H1 (cell line): ENCODE data around the gene ADCY1. TPM values are rescaled to one million over a fixed set of nuclear protein-coding genes. Genes with fewer than 3 reads are reported as not detected.

Experiments used
- CTCF ChIA-PET: fragments of 300-600 bp; sonication (Branson Sonifier 250); formaldehyde crosslinking; loops from one replicate; lab custom pipeline; 2021; ENCODE audit not compliant: partially characterized antibody; lab: Charles Lee
- POLR2A ChIA-PET: fragments of 300-600 bp; sonication (Branson Sonifier 250); formaldehyde crosslinking; loops from one replicate; lab custom pipeline; 2021; ENCODE audit warnings: inconsistent platforms; ENCODE audit not compliant: partially characterized antibody; lab: Charles Lee
- DNase-seq, 2 experiments: peaks; one replicate each; pipeline versions ENCODE4 v3.0.0 to v3.0.0-alpha.2; 2010 to 2022; ENCODE audit warnings: low spot score in 2 of 2, low read depth in 1 of 2, mixed read lengths in 1 of 2
- FAIRE-seq: peaks from 2 replicates; lab custom pipeline; 2011; peaks lifted over from hg19 to GRCh38; lab: Jason Lieb, UNC
- H2AFZ ChIP-seq: 2 replicates; pipeline ENCODE4 v1.8.1; 2012; ENCODE audit warnings: low read length, inconsistent platforms
- H2AK5ac ChIP-seq: 2 replicates; pipeline ENCODE4 v1.6.1; 2013; ENCODE audit warnings: low read depth, low read length
- H2BK120ac ChIP-seq: replicated peaks from 2 replicates; pipeline ENCODE3; 2013; ENCODE audit warnings: low read depth, low read length, inconsistent platforms
- H2BK12ac ChIP-seq: 2 replicates; pipeline ENCODE4 v1.6.1; 2013; ENCODE audit warnings: low read depth, low read length
- H2BK15ac ChIP-seq: 2 replicates; pipeline ENCODE4 v1.6.1; 2013; ENCODE audit warnings: low read length
- H2BK20ac ChIP-seq: 2 replicates; pipeline ENCODE4 v1.6.1; 2013; ENCODE audit warnings: low read length
- H2BK5ac ChIP-seq: 2 replicates; pipeline ENCODE4 v1.6.1; 2013; ENCODE audit warnings: low read depth, low read length
- H3K14ac ChIP-seq: 2 replicates; pipeline ENCODE4 v1.6.1; 2013; ENCODE audit warnings: inconsistent platforms; ENCODE audit not compliant: insufficient read length
- H3K18ac ChIP-seq: 2 replicates; pipeline ENCODE4 v1.6.1; 2013; ENCODE audit warnings: low read length; ENCODE audit errors: extremely low read depth
- H3K23ac ChIP-seq: 2 replicates; pipeline ENCODE4 v1.6.1; 2013; ENCODE audit warnings: inconsistent platforms; ENCODE audit not compliant: insufficient read length
- H3K23me2 ChIP-seq: 2 replicates; pipeline ENCODE4 v1.6.1; 2013; ENCODE audit warnings: low read depth, low read length
- H3K27ac ChIP-seq: 2 replicates; pipeline ENCODE4 v1.6.1; 2011; ENCODE audit warnings: low read depth, low read length, inconsistent platforms
- H3K27me3 ChIP-seq, 4 experiments: replicated peaks in 1 of 4; 1 replicate in 1 of 4; 2 replicates in 3 of 4; pipeline versions ENCODE4 v1.6.1 to v1.8.1; 2011 to 2013; ENCODE audit warnings: low read length in 3 of 4, mild to moderate bottlenecking in 3 of 4, inconsistent platforms in 2 of 4, mixed read lengths in 2 of 4, moderate library complexity in 1 of 4; ENCODE audit not compliant: control insufficient read depth in 3 of 4, insufficient read depth in 3 of 4; ENCODE audit errors: extremely low read depth in 1 of 4
- H3K36me3 ChIP-seq, 4 experiments: 2 replicates each; pipeline versions ENCODE4 v1.6.1 to v1.8.1; 2011 to 2013; ENCODE audit warnings: mild to moderate bottlenecking in 4 of 4, low read length in 3 of 4, moderate library complexity in 2 of 4, control low read depth in 1 of 4, inconsistent platforms in 1 of 4; ENCODE audit not compliant: insufficient read depth in 4 of 4, control insufficient read depth in 2 of 4
- H3K4ac ChIP-seq: replicated peaks from 2 replicates; pipeline ENCODE3; 2013; ENCODE audit warnings: low read length, low read depth, mixed read lengths, inconsistent platforms; ENCODE audit not compliant: insufficient read length
- H3K4me1 ChIP-seq, 4 experiments: replicated peaks in 1 of 4; 1 replicate in 1 of 4; 2 replicates in 3 of 4; pipeline versions ENCODE4 v1.6.1 to v1.8.1; 2011 to 2013; ENCODE audit warnings: low read length in 3 of 4, inconsistent platforms in 2 of 4, mixed read lengths in 1 of 4; ENCODE audit not compliant: insufficient read depth in 4 of 4, control insufficient read depth in 3 of 4
- H3K4me2 ChIP-seq, 2 experiments: 2 replicates each; pipeline versions ENCODE4 v1.6.1 to v1.8.1; 2011 to 2013; ENCODE audit warnings: low read depth in 2 of 2, low read length in 2 of 2, control low read depth in 1 of 2, inconsistent platforms in 1 of 2, mild to moderate bottlenecking in 1 of 2; ENCODE audit not compliant: insufficient read depth in 1 of 2
- H3K4me3 ChIP-seq, 4 experiments: fragments of 200-600, 300-600 bp in 1 of 4; sonication (generic), shearing (Covaris generic), sonication (Bioruptor Twin) in 1 of 4; 2 replicates each; pipeline versions ENCODE4 v1.5.1 to v1.8.1; 2011 to 2016; ENCODE audit warnings: low read length in 4 of 4, low read depth in 3 of 4, control low read depth in 2 of 4, inconsistent platforms in 2 of 4, mild to moderate bottlenecking in 2 of 4, mixed read lengths in 1 of 4, moderate library complexity in 1 of 4; ENCODE audit not compliant: insufficient read depth in 2 of 4; ENCODE audit errors: extremely low read depth in 1 of 4
- H3K56ac ChIP-seq: replicated peaks from 2 replicates; pipeline ENCODE3; 2013; ENCODE audit warnings: low read depth, mild to moderate bottlenecking, mixed read lengths, low read length, inconsistent platforms; ENCODE audit not compliant: insufficient read length
- H3K79me1 ChIP-seq: 2 replicates; pipeline ENCODE4 v1.6.1; 2013; ENCODE audit warnings: low read depth, low read length, control low read depth
- H3K79me2 ChIP-seq, 2 experiments: 2 replicates each; pipeline versions ENCODE4 v1.6.1 to v1.8.1; 2012 to 2013; ENCODE audit warnings: low read length in 2 of 2, mild to moderate bottlenecking in 2 of 2, inconsistent platforms in 1 of 2; ENCODE audit not compliant: insufficient read depth in 2 of 2, control insufficient read depth in 1 of 2
- H3K9ac ChIP-seq, 4 experiments: replicated peaks in 1 of 4; 1 replicate in 1 of 4; 2 replicates in 3 of 4; pipeline versions ENCODE4 v1.6.1 to v1.8.1; 2011 to 2013; ENCODE audit warnings: low read depth in 3 of 4, low read length in 3 of 4, control low read depth in 2 of 4, mild to moderate bottlenecking in 2 of 4, moderate library complexity in 2 of 4, inconsistent platforms in 1 of 4; ENCODE audit errors: extremely low read depth in 1 of 4
- H3K9me3 ChIP-seq, 2 experiments: 2 replicates each; pipeline versions ENCODE4 v1.6.1 to v1.8.1; 2012 to 2013; ENCODE audit warnings: mild to moderate bottlenecking in 2 of 2, moderate library complexity in 2 of 2, control low read depth in 1 of 2, inconsistent platforms in 1 of 2, low read depth in 1 of 2, low read length in 1 of 2, mixed read lengths in 1 of 2; ENCODE audit not compliant: insufficient read depth in 2 of 2
- H4K20me1 ChIP-seq, 2 experiments: replicated peaks in 1 of 2; 2 replicates each; pipeline versions ENCODE3 to v1.8.1; 2011 to 2013; ENCODE audit warnings: inconsistent platforms in 2 of 2, low read length in 2 of 2, mild to moderate bottlenecking in 1 of 2; ENCODE audit not compliant: insufficient read depth in 2 of 2, control insufficient read depth in 1 of 2
- H4K5ac ChIP-seq: 2 replicates; pipeline ENCODE4 v1.6.1; 2013; ENCODE audit warnings: low read length, low read depth, mixed read lengths, inconsistent platforms; ENCODE audit not compliant: insufficient read length
- H4K8ac ChIP-seq: 2 replicates; pipeline ENCODE4 v1.8.0; 2013; ENCODE audit warnings: mild to moderate bottlenecking, moderate library complexity, low read length, inconsistent platforms; ENCODE audit not compliant: insufficient read depth; ENCODE audit errors: extremely low read depth
- H4K91ac ChIP-seq: replicated peaks from 2 replicates; pipeline ENCODE3; 2013; ENCODE audit warnings: low read length, mixed read lengths, inconsistent platforms; ENCODE audit not compliant: insufficient read length
- BRCA1 ChIP-seq: IDR thresholded peaks from 2 replicates; pipeline ENCODE4 v1.6.1; 2012; ENCODE audit warnings: low read depth, low read length, improper control_type of control experiment
- CBX5 ChIP-seq: fragments of 300-800, 300-1000 bp; sonication (generic); IDR thresholded peaks from 2 replicates; pipeline ENCODE4 v1.7.1; 2016; ENCODE audit warnings: antibody characterized with exemption, low read length, low read depth
- GABPA ChIP-seq: IDR thresholded peaks from 2 replicates; pipeline ENCODE4 v1.6.1; 2011; ENCODE audit warnings: mild to moderate bottlenecking, low read length, moderate library complexity, borderline replicate concordance; ENCODE audit not compliant: insufficient read depth
- SP2 ChIP-seq: IDR thresholded peaks from 2 replicates; pipeline ENCODE4 v1.6.1; 2012; ENCODE audit warnings: mild to moderate bottlenecking, low read length, inconsistent platforms
- TEAD4 ChIP-seq: IDR thresholded peaks from 2 replicates; pipeline ENCODE4 v1.6.1; 2012; ENCODE audit warnings: low read depth, low read length, inconsistent platforms, mixed read lengths
- YY1 ChIP-seq: IDR thresholded peaks from 2 replicates; pipeline ENCODE4 v1.6.1; 2011; ENCODE audit warnings: low read depth, mild to moderate bottlenecking, low read length
- WGBS, 2 experiments: shearing (Covaris generic) in 1 of 2; methylation state at CpG; one replicate each; pipeline versions ENCODE4 v1.1.6 to v1.1.7; 2013 to 2015; ENCODE audit warnings: low lambda C conversion rate in 2 of 2, mixed read lengths in 2 of 2, inconsistent platforms in 1 of 2, low coverage in 1 of 2, missing lambda C conversion rate in 1 of 2; ENCODE audit not compliant: insufficient replicate concordance in 2 of 2, insufficient coverage in 1 of 2, insufficient read length in 1 of 2; ENCODE audit errors: extremely low coverage in 1 of 2, missing lambda C conversion rate in 1 of 2; 5-methylcytosine and 5-hydroxymethylcytosine counted together
- polyA plus RNA-seq, 7 experiments: library from polyadenylated mRNA; depleted of rRNA in 3 of 7; stranded (reverse) in 5 of 7; unstranded in 2 of 7; fragments of >200 nt in 5 of 7; fragments of 200-250 nt in 2 of 7; gene quantifications; 1 replicate in 5 of 7; 2 replicates in 1 of 7; 4 replicates in 1 of 7; pipeline versions ENCODE4 v1.2.1 to v1.2.3, GENCODE V29; 2011 to 2013; ENCODE audit warnings: missing spikeins in 2 of 7, mixed read lengths in 2 of 7
- total RNA-seq: library from RNA; stranded (reverse); fragmentation: NEBNext Ultra II Directional; extraction: Animal tissue kit (Norgen Biotek cat#: 25700); gene quantifications from 2 replicates; pipeline ENCODE4 v1.2.1, GENCODE V29; 2021
- TF ChIP-seq, protein P1 (sequence below): IDR thresholded peaks from 2 replicates; pipeline ENCODE4 v1.6.1; 2012; ENCODE audit warnings: inconsistent platforms

The ADCY1 gene
- total and polyA plus RNA-seq, 2 of the 8 experiments (the other 6 are each of a cell fraction or from before 2014, with no cell fraction given), result 7.9 to 26.9 TPM

- Histone ChIP-seq H3K23ac (no peak overlapping the region), H4K8ac (no peak overlapping the region), H2AFZ (no peak overlapping the region), H2BK15ac (no peak overlapping the region), H2BK5ac (no peak overlapping the region), H3K27ac (no peak overlapping the region), H4K20me1 (no peaks in the 10 kb centered on the region), H3K4me1 (peaks cover 0 to 3% (median 0%) of the 10 kb centered on the region in 4 experiments; a peak in 1 of 7 replicates), H3K56ac (no peak overlapping the region), H4K5ac (no peak overlapping the region), H2BK120ac (no peak overlapping the region), H2AK5ac (no peak overlapping the region), H3K23me2 (no peaks in the 10 kb centered on the region), H3K9ac (no peak overlapping the region), H3K4ac (no peak overlapping the region), H3K27me3 (no peaks in the 10 kb centered on the region), H2BK20ac (no peak overlapping the region), H3K18ac (no peak overlapping the region), H3K4me3 (no peak overlapping the region), H2BK12ac (no peak overlapping the region), H3K36me3 (peaks cover 0 to 5% (median 2%) of the 10 kb centered on the region in 4 experiments; a peak in 2 of 8 replicates), H4K91ac (no peak overlapping the region), H3K79me1 (no peaks in the 10 kb centered on the region), H3K4me2 (no peak overlapping the region), H3K14ac (no peak overlapping the region), H3K9me3 (peaks cover 0 to 13% of the 10 kb centered on the region in 2 experiments; a peak in 3 of 4 replicates), H3K79me2 (no peaks in the 10 kb centered on the region)
- ChIA-PET CTCF (no interaction called here), POLR2A (no interaction called here)
- 87% methylated on average over 1 of the region's 1 CpG; no CpG with 5 or more reads in 1 of the 2 experiments for WGBS, 2 experiments
- DNase-seq (no peak), FAIRE-seq (no peak)
- TF ChIP-seq YY1 (no peak), CBX5 (no peak), GABPA (no peak), SP2 (no peak), TEAD4 (no peak), BRCA1 (no peak)
- TF ChIP-seq, protein P1, sequence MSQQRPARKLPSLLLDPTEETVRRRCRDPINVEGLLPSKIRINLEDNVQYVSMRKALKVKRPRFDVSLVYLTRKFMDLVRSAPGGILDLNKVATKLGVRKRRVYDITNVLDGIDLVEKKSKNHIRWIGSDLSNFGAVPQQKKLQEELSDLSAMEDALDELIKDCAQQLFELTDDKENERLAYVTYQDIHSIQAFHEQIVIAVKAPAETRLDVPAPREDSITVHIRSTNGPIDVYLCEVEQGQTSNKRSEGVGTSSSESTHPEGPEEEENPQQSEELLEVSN, result no peak
Observed at GRCh38 chr7:45631569-45631968, 57.4 kb downstream of the ADCY1 start.
